Stimulated activated naive CD4-positive, alpha-beta T cell (primary cell): Measurements from ENCODE around the gene RAB7A.

Source experiments
- DNase-seq, 6 experiments: peaks; one replicate each; lab custom pipeline; 2025; lab: John Stamatoyannopoulos, UW

Gene RAB7A

GRCh38 chr3:128849911-128850455 lies 124.0 kb downstream of the RAB7A start:
- no peak for DNase-seq

- DNase-seq = no peak
Measured at GRCh38 chr3:128850544-128850943, 124.6 kb downstream of the RAB7A start.

GRCh38 chr3:128851601-128852000 lies 125.6 kb downstream of the RAB7A start:
- no peak for DNase-seq

- no peak for DNase-seq
Measured at GRCh38 chr3:128853826-128854225, 127.8 kb downstream of the RAB7A start.

- no peak for DNase-seq
Measured at GRCh38 chr3:128854475-128854874, 128.5 kb downstream of the RAB7A start.

GRCh38 chr3:128855569-128855968 lies 129.6 kb downstream of the RAB7A start:
- DNase-seq = no peak

GRCh38 chr3:128858167-128858566 lies 132.2 kb downstream of the RAB7A start:
- DNase-seq = no peak

GRCh38 chr3:128859630-128860029 lies 133.6 kb downstream of the RAB7A start:
- DNase-seq = no peak

GRCh38 chr3:128861491-128861890 lies 135.5 kb downstream of the RAB7A start:
- no peak for DNase-seq

GRCh38 chr3:128863560-128863959 lies 137.6 kb downstream of the RAB7A start:
- DNase-seq = no peak
